ENCODE data around the gene MMP10. TPM values are rescaled to one million over a fixed set of nuclear protein-coding genes. Genes with fewer than 3 reads are reported as not detected.

MMP10 gene
- polyA plus RNA-seq, 1 of the 3 experiments (the other 2 are of a cell fraction), result 1.4 TPM

DNA sequence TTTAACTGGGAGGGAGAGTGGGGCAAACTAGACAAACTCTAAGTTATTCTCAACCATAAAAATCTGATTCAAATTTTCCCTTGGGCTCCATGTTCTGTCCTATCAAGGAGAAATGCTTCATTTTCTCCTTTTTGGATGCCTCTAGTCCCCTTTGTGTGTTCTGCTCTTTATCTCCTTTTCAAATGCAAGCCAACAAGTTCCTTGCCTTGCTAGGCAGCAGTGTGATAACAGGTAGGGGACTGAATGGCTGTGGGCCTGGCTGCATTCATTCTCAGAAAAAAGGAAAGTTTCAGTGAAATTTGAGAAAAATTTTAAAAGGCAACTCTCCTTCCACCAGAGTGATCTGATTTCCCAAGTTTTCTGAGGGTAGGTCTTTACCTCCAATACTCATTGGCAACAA, 28.8 kb downstream of the MMP10 start (continued):
- no peak for TF ChIP-seq CHD2 (IDR thresholded peaks at IDR 0.05; ENCODE audit: low read length, partially characterized antibody)

- Histone ChIP-seq H4K20me1 (ENCODE audit: insufficient read depth) (no peaks in the 10 kb centered on the region), H3K4me2 (no peak overlapping the region), H3K9ac (no peak overlapping the region), H3F3A (replicated peaks; ENCODE audit: insufficient read depth) (no peaks in the 10 kb centered on the region), H3K9me2 (no peaks in the 10 kb centered on the region), H3K79me2 (ENCODE audit: insufficient read depth) (no peaks in the 10 kb centered on the region), H3K27me3 (ENCODE audit: insufficient read depth) (peaks cover 10% of the 10 kb centered on the region; the same call in 1 of the 2 replicates), H3K27ac (ENCODE audit: low read depth in 2 of 2, low read length in 1 of 2) (no peak overlapping the region), H3K9me3 (no peaks in the 10 kb centered on the region), H3K36me3 (replicated peaks in 1 of 2; ENCODE audit: control insufficient read depth in 1 of 2, insufficient read depth in 2 of 2, low read length in 1 of 2) (no peaks in the 10 kb centered on the region), H3K4me3 (ENCODE audit: low read depth in 2 of 2, low read length in 1 of 2) (no peak overlapping the region), H2AFZ (ENCODE audit: low read depth) (no peak overlapping the region), H3K4me1 (ENCODE audit: control insufficient read depth in 1 of 2, insufficient read depth in 2 of 2, low read depth in 1 of 2, low read length in 1 of 2) (no peaks in the 10 kb centered on the region)
- CTCF ChIA-PET, result interaction anchor here (1.5 kb wide), 1 partner anchor 83 kb away, joined by 3 read pairs; no protein-coding TSS in a partner anchor
- DNase-seq, result no peak
- TF ChIP-seq RXRA (IDR thresholded peaks at IDR 0.05; ENCODE audit: borderline replicate concordance, low read depth), result no peak
- no peak for TF ChIP-seq ZBTB33 (IDR thresholded peaks at IDR 0.05; ENCODE audit: borderline replicate concordance, low read depth)
- no peak for TF ChIP-seq SMC3 (IDR thresholded peaks at IDR 0.05; ENCODE audit: low read depth, low read length)
- TF ChIP-seq EZH2phosphoT487 (IDR thresholded peaks at IDR 0.05; ENCODE audit: borderline replicate concordance, low read depth), result no peak
- TF ChIP-seq FOXM1 (IDR thresholded peaks at IDR 0.05; ENCODE audit: low read depth), result no peak
- no peak for TF ChIP-seq GABPA (IDR thresholded peaks at IDR 0.05; ENCODE audit: low read depth)
- TF ChIP-seq, protein P1, sequence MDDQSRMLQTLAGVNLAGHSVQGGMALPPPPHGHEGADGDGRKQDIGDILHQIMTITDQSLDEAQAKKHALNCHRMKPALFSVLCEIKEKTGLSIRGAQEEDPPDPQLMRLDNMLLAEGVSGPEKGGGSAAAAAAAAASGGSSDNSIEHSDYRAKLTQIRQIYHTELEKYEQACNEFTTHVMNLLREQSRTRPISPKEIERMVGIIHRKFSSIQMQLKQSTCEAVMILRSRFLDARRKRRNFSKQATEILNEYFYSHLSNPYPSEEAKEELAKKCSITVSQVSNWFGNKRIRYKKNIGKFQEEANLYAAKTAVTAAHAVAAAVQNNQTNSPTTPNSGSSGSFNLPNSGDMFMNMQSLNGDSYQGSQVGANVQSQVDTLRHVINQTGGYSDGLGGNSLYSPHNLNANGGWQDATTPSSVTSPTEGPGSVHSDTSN (IDR thresholded peaks at IDR 0.05), result no peak
- no peak for TF ChIP-seq RFX5 (IDR thresholded peaks at IDR 0.05; ENCODE audit: low read length)
- no peak for TF ChIP-seq GATA2 (CRISPR knock-in tag; IDR thresholded peaks at IDR 0.05)
- TF ChIP-seq NRF1 (IDR thresholded peaks at IDR 0.05; ENCODE audit: low read depth, low read length), result no peak
- TF ChIP-seq POLR2AphosphoS5 (IDR thresholded peaks at IDR 0.05; ENCODE audit: low read depth, low read length), result no peak
- TF ChIP-seq TCF12 (IDR thresholded peaks at IDR 0.05), result no peak
- TF ChIP-seq CTCF (IDR thresholded peaks at IDR 0.05), result no peak
- TF ChIP-seq YY1 (IDR thresholded peaks at IDR 0.05; ENCODE audit: low read depth), result no peak
- TF ChIP-seq RAD21 (IDR thresholded peaks at IDR 0.05; ENCODE audit: low read length), result no peak
- TF ChIP-seq MEF2A (IDR thresholded peaks at IDR 0.05; ENCODE audit: borderline replicate concordance, low read depth), result no peak
- TF ChIP-seq, protein P2, sequence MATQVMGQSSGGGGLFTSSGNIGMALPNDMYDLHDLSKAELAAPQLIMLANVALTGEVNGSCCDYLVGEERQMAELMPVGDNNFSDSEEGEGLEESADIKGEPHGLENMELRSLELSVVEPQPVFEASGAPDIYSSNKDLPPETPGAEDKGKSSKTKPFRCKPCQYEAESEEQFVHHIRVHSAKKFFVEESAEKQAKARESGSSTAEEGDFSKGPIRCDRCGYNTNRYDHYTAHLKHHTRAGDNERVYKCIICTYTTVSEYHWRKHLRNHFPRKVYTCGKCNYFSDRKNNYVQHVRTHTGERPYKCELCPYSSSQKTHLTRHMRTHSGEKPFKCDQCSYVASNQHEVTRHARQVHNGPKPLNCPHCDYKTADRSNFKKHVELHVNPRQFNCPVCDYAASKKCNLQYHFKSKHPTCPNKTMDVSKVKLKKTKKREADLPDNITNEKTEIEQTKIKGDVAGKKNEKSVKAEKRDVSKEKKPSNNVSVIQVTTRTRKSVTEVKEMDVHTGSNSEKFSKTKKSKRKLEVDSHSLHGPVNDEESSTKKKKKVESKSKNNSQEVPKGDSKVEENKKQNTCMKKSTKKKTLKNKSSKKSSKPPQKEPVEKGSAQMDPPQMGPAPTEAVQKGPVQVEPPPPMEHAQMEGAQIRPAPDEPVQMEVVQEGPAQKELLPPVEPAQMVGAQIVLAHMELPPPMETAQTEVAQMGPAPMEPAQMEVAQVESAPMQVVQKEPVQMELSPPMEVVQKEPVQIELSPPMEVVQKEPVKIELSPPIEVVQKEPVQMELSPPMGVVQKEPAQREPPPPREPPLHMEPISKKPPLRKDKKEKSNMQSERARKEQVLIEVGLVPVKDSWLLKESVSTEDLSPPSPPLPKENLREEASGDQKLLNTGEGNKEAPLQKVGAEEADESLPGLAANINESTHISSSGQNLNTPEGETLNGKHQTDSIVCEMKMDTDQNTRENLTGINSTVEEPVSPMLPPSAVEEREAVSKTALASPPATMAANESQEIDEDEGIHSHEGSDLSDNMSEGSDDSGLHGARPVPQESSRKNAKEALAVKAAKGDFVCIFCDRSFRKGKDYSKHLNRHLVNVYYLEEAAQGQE (IDR thresholded peaks at IDR 0.05; ENCODE audit: low read depth, low read length), result no peak
- no peak for TF ChIP-seq FOSL2 (IDR thresholded peaks at IDR 0.05; ENCODE audit: borderline replicate concordance, low read depth)
- no peak for TF ChIP-seq EP300 (IDR thresholded peaks at IDR 0.05; ENCODE audit: borderline replicate concordance in 1 of 2, low read depth in 1 of 2, low read length in 1 of 2)
- TF ChIP-seq MXI1 (IDR thresholded peaks at IDR 0.05; ENCODE audit: low read depth, low read length), result no peak
- POLR2A ChIA-PET, result no interaction called here
These were observed 31.2 kb downstream of the MMP10 start for GRCh38 chr11:102749101-102749722.

All from SK-N-SH (cell line).